ENCODE data around the gene ZNF597. TPM values are rescaled to one million over a fixed set of nuclear protein-coding genes. Genes with fewer than 3 reads are reported as not detected.
A peak's percentile ranks its signal among the peaks of the same experiment; 100 is the strongest.

Gene ZNF597
- total RNA-seq, 1 experiment from 2014 or later = 1.5 TPM

DNA sequence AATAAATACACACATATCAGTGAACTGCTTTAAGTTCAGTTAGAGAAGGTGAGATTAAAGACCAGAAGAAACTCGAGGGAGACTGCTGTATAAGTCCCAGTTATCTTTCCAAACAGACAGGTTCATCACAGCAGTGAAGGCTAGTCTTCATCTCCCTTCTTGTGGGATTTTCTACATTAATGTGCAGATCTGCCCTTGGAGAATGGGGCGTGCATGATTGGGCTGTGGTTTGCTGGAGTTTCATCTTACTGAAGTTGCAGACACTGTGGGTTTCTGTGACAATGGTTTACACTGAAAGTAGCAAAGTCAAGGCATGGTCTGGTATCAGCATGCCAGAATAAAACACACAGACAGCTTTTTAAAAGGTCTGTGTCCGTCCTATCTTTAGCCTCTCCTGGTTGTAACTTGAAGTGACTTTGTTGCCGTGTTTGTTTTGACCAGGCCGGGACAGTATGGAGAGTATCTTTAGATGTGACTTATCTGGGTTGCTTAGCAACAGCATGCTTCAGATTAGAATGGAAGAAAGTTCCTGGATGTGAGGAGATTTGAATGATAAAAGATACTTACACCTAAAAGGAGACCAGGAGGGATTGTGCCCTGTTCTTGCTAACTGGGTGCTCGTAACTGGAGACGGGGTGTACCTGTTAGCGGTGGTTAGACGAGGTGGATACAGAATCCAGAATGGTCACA, 16.2 kb upstream of the ZNF597 start:
- no peak for DNase-seq (ENCODE audit: low read depth)
- in situ Hi-C loops (cut with HindIII; ENCODE audit: low pct_unique_long_range_greater_than_20kb, low sequenced_read_pairs) = no loop called here

DNA sequence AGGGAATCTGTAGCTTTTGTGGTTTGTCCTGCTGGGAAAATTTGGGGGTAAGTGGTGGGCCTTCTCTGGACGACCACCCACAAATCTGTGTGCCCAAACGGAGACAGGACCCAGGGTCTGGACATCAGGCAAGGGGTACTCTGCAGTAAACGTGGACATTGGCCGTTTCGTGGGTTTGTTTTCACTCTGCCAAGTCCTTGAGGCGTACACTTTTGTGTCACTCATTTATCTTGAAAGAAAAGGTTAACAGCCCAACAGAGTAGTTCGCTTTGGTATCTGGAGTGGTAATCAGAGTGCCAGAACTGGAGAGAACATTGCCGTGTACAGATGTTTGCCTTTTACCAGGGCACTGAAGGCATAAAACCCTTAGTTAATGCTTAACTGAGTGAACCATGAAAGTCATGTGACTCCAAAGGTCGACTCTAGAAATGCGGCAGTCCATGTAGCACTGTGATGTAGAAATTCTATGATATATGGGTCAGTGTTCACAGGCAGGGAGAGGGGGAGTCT, 15.6 kb upstream of the ZNF597 start:
- peak; percentile 75 for DNase-seq (ENCODE audit: low read depth)
- in situ Hi-C loops (cut with HindIII; ENCODE audit: low pct_unique_long_range_greater_than_20kb, low sequenced_read_pairs) = no loop called here

DNA sequence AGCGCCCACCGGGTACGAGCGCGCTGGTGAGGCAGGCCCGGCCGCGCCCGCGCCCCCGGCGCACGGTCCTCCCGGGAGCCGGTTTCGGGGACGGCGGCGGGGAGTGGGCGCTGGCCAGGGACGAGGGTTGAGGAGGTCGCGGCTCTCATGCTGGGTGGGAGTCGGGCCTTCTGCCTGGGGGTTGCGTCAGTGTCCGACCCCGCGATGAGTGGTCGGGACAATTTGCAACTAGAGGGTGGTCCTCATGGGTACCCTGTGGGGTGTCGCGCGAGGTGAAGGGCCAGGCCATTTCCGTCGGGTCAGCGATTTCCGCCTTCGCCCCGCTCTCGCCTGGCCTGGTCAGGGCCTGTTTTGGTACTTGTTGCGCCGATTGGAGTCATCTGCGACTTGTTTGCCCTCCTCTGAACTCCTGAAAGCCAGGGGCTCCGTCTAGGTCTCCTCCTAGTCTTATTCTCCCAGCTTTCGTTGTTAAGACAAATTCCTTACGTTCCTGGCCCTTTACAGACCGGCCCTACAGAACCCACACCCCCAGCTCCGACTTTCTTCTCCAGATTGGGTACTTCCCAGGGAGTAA, 15.1 kb upstream of the ZNF597 start:
- no peak for DNase-seq (ENCODE audit: low read depth)
- in situ Hi-C loops (cut with HindIII; ENCODE audit: low pct_unique_long_range_greater_than_20kb, low sequenced_read_pairs) = no loop called here

DNA sequence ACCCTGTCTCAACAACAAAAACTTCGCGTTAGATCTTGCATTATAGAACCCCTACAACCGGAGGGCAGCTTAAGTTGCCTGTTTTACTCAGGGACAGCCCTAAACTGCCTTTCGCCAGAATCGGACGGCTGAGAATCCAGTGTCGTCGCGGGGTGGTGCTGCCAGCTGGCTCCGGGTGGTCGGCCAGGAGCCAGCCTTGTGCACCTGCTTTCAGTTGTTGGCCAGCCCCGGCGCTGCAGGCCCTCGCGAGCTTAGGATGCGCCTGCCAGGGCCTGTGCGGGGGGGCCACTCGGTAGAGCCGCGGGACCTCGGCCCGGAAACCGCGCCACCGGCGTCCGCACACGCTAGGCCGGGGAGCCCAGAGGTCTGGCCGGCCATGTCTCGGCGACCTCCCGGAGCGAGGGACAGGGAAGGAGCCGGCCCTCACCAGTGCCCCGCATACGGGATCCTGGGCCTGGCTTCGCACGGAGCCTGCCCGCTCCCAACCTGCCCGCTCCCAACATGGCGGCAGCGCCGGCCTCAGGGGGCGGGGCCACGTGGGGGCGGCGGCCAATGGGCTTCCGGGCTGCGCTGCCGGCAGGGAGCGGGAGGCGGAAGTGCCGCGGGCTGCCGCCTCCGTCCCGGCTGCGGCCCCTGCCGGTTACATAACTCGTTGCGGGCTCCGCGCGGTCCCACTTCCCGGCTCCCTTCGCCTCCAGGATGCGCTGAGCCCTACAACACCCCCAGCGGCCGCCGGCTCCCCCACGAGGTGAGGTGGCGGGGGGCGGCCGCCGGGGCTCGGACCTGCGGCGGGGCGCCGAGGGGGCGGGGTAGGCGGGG, 14.3 kb upstream of the ZNF597 start:
- in situ Hi-C loops (cut with HindIII; ENCODE audit: low pct_unique_long_range_greater_than_20kb, low sequenced_read_pairs) = no loop called here
- peak; percentile 95 for DNase-seq (ENCODE audit: low read depth)

DNA sequence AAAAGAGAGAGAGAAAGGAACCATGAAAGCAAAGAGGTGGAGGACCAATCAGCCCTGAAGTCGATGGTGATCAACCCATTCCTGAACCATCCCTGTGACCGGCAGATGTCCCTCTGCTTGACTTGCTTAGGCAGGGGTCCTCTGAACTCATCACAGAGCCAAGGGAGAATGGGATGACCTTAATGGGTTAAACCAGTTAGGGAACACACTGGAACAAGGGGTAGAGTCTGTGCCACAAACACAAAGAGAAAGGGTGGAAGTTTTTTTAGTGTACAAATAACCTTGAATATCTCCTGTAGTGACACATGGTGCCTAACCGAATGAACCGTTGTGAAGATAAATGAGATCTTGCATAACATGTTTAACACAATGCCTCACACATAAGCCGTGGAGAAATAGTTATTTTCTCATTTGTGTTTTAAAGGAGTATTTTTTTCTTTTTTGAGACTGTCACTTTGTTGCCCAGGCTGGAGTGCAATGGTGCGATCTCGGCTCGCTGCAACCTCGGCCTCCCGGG, 11.4 kb upstream of the ZNF597 start:
- DNase-seq (ENCODE audit: low read depth) = no peak
- in situ Hi-C loops (cut with HindIII; ENCODE audit: low pct_unique_long_range_greater_than_20kb, low sequenced_read_pairs) = no loop called here

DNA sequence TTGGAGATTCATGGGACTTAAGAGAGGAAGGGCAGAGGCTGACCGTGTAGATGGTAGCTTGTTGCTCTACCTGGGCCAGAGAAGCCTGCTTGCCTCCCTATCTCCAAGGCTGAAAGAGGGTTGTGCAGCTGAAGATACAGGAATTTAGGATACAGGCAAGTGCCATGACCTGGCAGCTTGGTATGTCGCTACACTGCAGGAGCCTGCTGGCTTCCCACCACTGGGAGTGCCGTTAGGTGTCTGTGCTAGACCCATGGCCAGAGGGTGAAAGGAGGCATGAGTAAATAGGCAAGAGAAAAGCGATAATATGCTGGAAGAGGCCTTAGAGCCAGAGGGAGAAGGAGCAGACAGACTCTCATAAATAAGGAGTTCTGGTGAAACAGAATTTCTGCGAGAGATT, 10.8 kb upstream of the ZNF597 start:
- in situ Hi-C loops (cut with HindIII; ENCODE audit: low pct_unique_long_range_greater_than_20kb, low sequenced_read_pairs) = no loop called here

DNA sequence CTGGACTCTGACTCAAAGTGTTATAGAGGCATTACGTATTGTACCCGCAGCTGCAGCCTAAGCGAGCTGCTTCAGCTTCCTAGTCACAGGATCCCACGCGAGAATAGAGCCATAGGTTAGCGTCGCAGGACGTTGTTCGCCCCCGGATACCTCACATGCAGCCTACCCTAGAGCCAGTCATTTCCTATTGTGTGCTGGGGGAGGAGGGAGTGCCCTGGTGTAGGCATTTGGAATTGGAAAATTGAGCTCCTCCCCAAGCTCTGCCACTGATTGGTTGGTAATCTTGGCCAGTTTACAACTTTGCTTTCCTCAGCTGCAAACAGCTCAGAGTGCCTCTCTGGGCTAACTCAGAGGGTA, 706 bp upstream of the ZNF597 start:
- in situ Hi-C loops (cut with HindIII; ENCODE audit: low pct_unique_long_range_greater_than_20kb, low sequenced_read_pairs) = no loop called here
- peak; percentile 78 for DNase-seq (ENCODE audit: low read depth)

More for the DNA sequence above, 10.8 kb upstream of the ZNF597 start:
- DNase-seq (ENCODE audit: low read depth) = no peak

DNA sequence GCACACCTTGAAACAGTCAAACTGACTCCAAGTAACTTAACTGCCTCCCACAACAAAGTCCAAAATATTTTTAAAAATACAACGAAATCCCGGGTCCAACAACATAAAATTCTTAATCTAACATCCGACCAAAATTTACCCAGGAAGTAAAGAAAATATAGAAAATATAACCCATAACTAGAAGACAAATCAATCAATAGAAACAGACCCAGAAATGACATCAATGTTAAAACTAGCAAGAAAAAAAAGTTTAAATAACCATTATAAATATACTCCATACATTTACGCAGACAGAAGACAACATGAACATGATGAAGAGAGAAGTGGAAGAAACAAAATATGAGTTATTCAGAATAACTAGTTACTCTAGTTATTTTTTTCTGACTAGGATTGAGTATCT, 3.7 kb downstream of the ZNF597 start:
- in situ Hi-C loops (cut with HindIII; ENCODE audit: low pct_unique_long_range_greater_than_20kb, low sequenced_read_pairs) = no loop called here
- no peak for DNase-seq (ENCODE audit: low read depth)

DNA sequence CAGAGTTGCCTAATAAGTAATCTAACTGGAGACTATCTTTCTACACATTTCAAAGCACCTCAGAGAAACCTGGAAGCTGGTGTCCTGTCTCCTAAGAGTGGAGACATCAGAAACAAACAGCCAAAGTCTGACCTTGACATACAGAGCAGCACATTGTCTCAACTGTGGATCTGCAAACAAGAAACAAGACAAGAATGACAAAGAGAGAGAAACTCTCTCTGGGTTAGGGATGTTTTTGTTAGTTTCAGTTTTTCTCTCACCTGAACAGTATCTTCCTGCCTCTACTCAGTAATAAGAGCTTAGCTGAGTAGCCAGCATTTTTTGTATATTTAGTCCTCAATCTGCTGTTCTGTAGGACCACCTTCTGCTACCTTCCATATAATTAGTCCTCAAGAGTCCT, 8.9 kb downstream of the ZNF597 start:
- DNase-seq (ENCODE audit: low read depth) = no peak
- in situ Hi-C loops (cut with HindIII; ENCODE audit: low pct_unique_long_range_greater_than_20kb, low sequenced_read_pairs) = no loop called here

DNA sequence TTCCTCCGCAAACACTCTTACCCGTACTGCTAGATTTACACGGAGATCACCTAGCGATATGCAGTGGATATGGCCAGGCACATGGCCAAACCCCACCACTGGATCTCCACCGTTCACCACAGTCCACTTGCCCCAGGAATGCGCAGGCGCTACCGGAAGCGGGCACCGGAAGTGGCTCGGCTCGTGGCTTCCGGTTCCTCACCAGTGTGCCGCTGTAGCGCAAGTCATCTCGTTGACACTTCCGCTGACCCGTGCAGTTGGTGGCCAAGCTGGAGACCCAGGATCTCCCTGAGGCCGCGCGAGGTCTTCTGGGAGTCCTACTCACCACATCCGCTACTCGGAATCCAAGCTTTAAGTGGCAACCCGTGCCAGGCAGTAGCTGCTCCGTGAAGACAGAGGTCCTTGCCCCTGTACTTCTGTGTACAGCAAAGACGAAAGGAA, 11.5 kb downstream of the ZNF597 start:
- in situ Hi-C loops (cut with HindIII; ENCODE audit: low pct_unique_long_range_greater_than_20kb, low sequenced_read_pairs) = no loop called here
- peak; percentile 88 for DNase-seq (ENCODE audit: low read depth)

DNA sequence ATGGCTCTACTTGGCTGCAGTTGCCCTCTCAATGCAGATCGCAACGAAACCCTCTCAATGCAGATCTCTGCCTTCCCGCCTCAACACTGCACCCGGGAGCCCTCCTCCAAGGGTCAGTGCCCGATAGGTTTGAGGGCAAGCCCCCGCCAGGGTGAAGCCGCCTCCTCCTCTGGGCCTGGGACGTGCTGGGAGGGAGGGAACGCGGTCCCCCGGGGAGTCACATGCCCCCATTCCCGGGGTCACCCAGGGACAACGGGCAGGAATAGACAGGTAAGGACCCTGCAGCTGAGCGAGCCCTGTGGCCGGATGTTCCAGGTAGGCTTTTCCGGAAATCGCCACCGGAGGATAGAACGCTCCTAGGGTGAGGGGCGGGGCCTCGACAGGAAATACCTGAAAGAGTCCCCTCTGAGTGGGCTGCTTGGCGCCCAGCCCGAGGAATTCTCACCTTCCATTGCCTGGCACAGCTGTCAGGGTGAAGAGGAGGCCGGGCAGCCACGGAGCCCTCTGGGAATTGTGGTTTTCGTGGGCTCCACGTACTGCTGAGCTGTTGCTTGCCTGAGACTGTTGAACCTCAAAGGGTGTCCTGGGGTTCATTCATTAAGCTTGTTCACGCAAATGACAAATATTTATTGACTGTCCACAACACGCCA, 29.4 kb downstream of the ZNF597 start:
- DNase-seq (ENCODE audit: low read depth) = no peak
- in situ Hi-C loops (cut with HindIII; ENCODE audit: low pct_unique_long_range_greater_than_20kb, low sequenced_read_pairs) = no loop called here

DNA sequence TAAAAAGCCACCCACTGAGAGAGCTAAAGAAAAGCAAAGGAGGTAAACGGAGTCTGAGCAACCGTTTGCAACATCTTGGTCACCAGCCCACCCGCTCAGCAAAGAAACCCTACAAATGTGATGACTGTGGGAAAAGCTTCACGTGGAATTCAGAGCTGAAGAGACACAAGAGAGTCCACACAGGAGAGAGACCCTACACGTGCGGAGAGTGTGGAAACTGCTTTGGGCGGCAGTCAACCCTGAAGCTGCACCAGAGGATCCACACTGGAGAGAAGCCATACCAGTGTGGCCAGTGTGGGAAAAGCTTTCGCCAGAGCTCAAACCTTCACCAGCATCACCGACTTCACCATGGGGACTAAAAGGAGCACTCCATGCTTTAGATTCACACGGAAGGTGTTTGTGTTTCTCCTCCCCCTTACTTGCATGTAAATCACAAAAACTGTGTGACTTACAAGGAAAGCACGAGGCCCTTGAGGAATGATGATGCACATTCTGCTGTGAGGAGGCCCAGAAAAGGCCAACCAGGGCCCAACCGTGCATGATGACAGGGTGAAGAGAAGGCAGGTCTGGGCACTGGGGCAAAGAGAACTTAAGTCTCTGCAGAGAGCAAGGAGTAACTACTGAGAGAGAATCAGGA, 34.6 kb downstream of the ZNF597 start:
- DNase-seq (ENCODE audit: low read depth) = peak; percentile 22
- in situ Hi-C loops (cut with HindIII; ENCODE audit: low pct_unique_long_range_greater_than_20kb, low sequenced_read_pairs) = no loop called here

DNA sequence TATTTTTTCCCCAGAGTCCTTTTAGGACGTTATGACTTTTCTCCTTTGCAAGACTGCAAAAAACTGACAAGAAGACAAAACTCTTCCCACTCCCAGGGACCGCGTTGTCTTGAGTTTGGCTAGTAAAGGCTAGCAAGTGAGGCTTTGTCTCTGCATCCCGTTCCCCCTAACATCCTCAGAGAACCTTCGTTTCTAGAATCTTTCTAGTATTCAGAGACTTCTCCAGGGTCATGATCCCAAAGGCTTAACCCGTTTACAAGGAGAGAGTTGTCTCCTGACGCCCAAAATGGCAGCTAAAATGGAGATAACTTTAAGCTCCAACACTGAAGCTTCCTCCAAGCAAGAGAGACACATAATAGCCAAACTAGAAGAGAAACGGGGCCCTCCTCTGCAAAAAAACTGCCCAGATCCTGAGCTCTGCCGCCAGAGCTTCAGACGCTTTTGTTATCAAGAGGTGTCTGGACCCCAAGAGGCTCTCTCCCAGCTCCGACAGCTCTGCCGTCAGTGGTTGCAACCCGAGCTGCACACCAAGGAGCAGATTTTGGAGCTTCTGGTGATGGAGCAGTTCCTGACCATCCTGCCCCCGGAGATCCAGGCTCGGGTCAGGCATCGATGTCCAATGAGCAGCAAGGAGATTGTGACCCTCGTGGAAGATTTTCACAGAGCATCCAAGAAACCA, 41.4 kb downstream of the ZNF597 start:
- peak; percentile 42 for DNase-seq (ENCODE audit: low read depth)
- in situ Hi-C loops (cut with HindIII; ENCODE audit: low pct_unique_long_range_greater_than_20kb, low sequenced_read_pairs) = no loop called here

DNA sequence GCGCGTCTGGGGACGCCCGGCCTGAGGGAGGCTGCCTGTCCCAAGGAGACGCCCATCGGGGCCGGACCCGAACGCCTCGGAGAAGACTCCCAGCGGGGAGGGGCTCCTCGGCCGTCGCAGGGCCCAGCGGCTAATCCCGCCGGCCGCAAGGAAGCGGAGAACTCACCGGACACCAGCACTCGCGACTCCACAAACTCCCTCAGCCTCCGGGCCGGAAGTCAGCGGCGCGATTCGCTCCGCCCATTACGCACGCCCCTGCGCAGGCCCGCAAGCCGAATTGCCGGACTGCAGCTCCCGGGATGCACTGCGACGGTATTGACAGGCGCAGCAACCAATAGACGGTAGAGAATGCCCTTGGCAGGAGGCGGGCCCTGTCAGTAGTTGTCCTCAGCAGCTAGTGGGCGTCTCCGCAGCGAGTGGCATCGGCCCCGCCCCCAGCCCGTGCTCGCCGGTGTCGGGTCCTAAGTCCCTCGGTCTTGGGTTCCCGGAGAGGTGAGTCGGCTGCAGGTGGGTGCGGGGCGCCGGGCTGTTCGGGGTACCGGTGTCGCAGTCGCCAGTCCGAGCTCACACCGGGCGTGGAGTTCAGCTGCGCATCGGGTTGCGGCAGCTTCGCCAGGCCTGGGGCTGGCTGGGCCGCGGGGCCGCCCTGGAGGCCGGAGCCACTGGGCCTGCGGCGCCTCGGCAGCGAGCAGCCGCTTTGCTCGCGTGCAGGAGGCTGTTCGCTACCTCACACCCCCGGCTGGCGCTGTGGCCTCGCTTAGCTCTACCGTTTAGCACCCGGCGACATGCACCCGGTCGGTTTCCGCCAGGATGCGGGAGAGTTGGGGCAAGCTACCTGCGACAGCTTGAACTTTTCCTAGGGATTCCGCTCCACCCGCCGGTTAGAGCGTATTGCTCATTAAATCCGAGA, 42.3 kb downstream of the ZNF597 start, which contains the start of the genes ZNF174 and ZSCAN32:
Gene ZNF174, plus strand, starts transcription at position 437 of the 910 bp plus-strand sequence. CDS start 790 bp downstream, outside the sequence.
Gene ZSCAN32, minus strand, starts transcription at position 226 of the 910 bp plus-strand sequence. CDS start 3,447 bp downstream, outside the sequence.
- DNase-seq (ENCODE audit: low read depth) = peak; percentile 100
- in situ Hi-C loops (cut with HindIII; ENCODE audit: low pct_unique_long_range_greater_than_20kb, low sequenced_read_pairs) = no loop called here

DNA sequence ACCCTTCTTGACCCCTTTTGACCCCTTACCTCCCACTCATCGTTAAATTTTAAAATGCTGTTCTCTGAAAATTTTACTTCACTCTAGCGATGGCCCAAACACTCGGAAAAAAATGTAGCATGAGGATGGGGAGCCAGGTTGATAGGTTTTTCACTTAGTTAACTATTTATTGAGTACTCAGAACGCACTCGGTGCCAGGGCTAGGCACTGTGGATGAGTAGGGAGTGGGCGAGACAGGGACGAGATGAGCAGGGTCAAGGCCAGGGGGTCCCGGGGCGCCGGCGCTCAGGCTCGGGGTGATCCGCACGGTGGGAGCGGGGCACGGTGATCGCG, 42.9 kb downstream of the ZNF597 start:
- in situ Hi-C loops (cut with HindIII; ENCODE audit: low pct_unique_long_range_greater_than_20kb, low sequenced_read_pairs) = no loop called here

DNA sequence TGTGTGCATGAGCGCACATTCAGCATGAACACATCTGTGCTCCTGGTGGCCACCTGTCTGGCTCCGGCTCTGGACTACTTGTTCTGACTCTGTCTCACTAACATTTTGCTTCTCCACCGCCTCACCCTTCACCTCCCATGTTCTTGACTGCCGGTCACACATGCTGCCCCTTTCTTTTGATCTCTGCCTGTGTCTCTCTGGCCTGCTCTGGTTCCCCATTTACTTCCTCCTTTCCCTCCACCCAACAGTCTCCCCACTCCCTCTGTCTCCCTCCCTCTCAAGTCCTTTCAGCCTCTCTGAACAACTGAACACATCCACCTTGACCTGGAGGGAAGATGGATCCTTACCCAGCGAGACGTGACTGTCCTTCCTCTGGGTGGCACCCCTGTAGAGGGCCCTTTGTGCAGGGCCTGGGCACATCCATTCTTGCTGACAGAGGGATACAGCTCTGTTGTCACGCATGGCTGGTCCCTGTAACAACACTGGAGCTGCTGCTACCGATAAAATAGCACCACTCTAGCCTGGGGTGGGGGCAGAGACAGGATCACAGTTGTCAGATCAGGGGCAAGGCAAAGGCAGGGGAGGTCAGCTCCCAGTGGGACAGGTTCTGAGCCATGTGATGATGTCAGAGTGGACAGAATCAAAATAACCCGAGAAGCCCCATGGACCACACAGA, 53.5 kb downstream of the ZNF597 start:
- DNase-seq (ENCODE audit: low read depth) = no peak
- in situ Hi-C loops (cut with HindIII; ENCODE audit: low pct_unique_long_range_greater_than_20kb, low sequenced_read_pairs) = no loop called here

More for the DNA sequence above, 42.9 kb downstream of the ZNF597 start:
- DNase-seq (ENCODE audit: low read depth) = no peak

Data from Caki2 (cell line).